Skeletal muscle tissue (tissue), 4 donors: ENCODE results near the gene GRID2IP. TPM values are rescaled to one million over a fixed set of nuclear protein-coding genes. Genes with fewer than 3 reads are reported as not detected.

ENCODE experiments used
- H3K27ac ChIP-seq: one replicate; pipeline ENCODE4 v1.7.0; 2013; ENCODE audit warnings: mild to moderate bottlenecking, low read depth, low read length, inconsistent platforms
- H3K27me3 ChIP-seq, 3 donors: one replicate each; pipeline ENCODE4 v1.7.0; 2013; ENCODE audit warnings: low read length in 3 of 3; ENCODE audit not compliant: control insufficient read depth in 3 of 3, insufficient read depth in 3 of 3
- H3K36me3 ChIP-seq, 3 donors: one replicate each; pipeline ENCODE4 v1.7.0; 2013; ENCODE audit warnings: low read length in 3 of 3; ENCODE audit not compliant: control insufficient read depth in 3 of 3, insufficient read depth in 3 of 3
- H3K4me1 ChIP-seq, 3 donors: one replicate each; pipeline ENCODE4 v1.7.0; 2013; ENCODE audit warnings: low read length in 3 of 3, mild to moderate bottlenecking in 3 of 3; ENCODE audit not compliant: control insufficient read depth in 3 of 3, insufficient read depth in 3 of 3
- H3K4me3 ChIP-seq, 3 donors: one replicate each; pipeline ENCODE4 v1.7.0; 2013; ENCODE audit warnings: low read length in 3 of 3
- H3K9ac ChIP-seq, 3 donors: one replicate each; pipeline ENCODE4 v1.7.0; 2013; ENCODE audit warnings: low read length in 3 of 3, mild to moderate bottlenecking in 3 of 3, moderate library complexity in 2 of 3, low read depth in 1 of 3
- H3K9me3 ChIP-seq, 3 donors: one replicate each; pipeline ENCODE4 v1.7.0; 2013; ENCODE audit warnings: low read length in 3 of 3; ENCODE audit not compliant: control insufficient read depth in 3 of 3
- total RNA-seq: library from RNA; depleted of rRNA; stranded (reverse); fragments of >200 nt; gene quantifications from one replicate; pipeline ENCODE4 v1.2.3, GENCODE V29; 2014
- donor health status: Osteomylitis.

GRID2IP gene
- total RNA-seq, 1 donor from 2014 or later: not detected

GRCh38 chr7:6495597-6496262, 55.5 kb downstream of the GRID2IP start:
- no peak overlapping the region for H3K27ac ChIP-seq
- H3K4me3 ChIP-seq: no peak overlapping the region
- no peaks in the 10 kb centered on the region for H3K36me3 ChIP-seq
- no peaks in the 10 kb centered on the region for H3K4me1 ChIP-seq
- H3K9me3 ChIP-seq: no peaks in the 10 kb centered on the region
- H3K27me3 ChIP-seq: no peaks in the 10 kb centered on the region
- H3K9ac ChIP-seq: no peak overlapping the region

- no peaks in the 10 kb centered on the region for H3K27me3 ChIP-seq
- H3K36me3 ChIP-seq: no peaks in the 10 kb centered on the region
- H3K9me3 ChIP-seq: no peaks in the 10 kb centered on the region
- H3K4me3 ChIP-seq: no peak overlapping the region
- no peaks in the 10 kb centered on the region for H3K4me1 ChIP-seq
- H3K9ac ChIP-seq: no peak overlapping the region
- H3K27ac ChIP-seq: no peak overlapping the region
Measured at GRCh38 chr7:6494365-6494764, 56.9 kb downstream of the GRID2IP start.

- Histone ChIP-seq H3K4me1 (no peaks in the 10 kb centered on the region), H3K27ac (no peak overlapping the region), H3K36me3 (no peaks in the 10 kb centered on the region), H3K9ac (no peak overlapping the region), H3K27me3 (no peaks in the 10 kb centered on the region), H3K9me3 (no peaks in the 10 kb centered on the region), H3K4me3 (no peak overlapping the region)
Measured at GRCh38 chr7:6491194-6491593, 60.1 kb downstream of the GRID2IP start.

GRCh38 chr7:6489612-6490011, 61.6 kb downstream of the GRID2IP start:
- Histone ChIP-seq H3K27me3 (no peaks in the 10 kb centered on the region), H3K36me3 (no peaks in the 10 kb centered on the region), H3K27ac (no peak overlapping the region), H3K4me3 (no peak overlapping the region), H3K9ac (no peak overlapping the region), H3K9me3 (no peaks in the 10 kb centered on the region), H3K4me1 (peaks cover under 1% of the 10 kb centered on the region in 3 donors)

- H3K4me3 ChIP-seq: no peak overlapping the region
- no peak overlapping the region for H3K9ac ChIP-seq
- H3K36me3 ChIP-seq: no peaks in the 10 kb centered on the region
- no peaks in the 10 kb centered on the region for H3K9me3 ChIP-seq
- no peak overlapping the region for H3K27ac ChIP-seq
- H3K27me3 ChIP-seq: no peaks in the 10 kb centered on the region
- peaks cover 6 to 13% (median 11%) of the 10 kb centered on the region in 3 donors for H3K4me1 ChIP-seq
Measured at GRCh38 chr7:6487184-6487545, 64.1 kb downstream of the GRID2IP start.

- Histone ChIP-seq H3K27ac (no peak overlapping the region), H3K9me3 (no peaks in the 10 kb centered on the region), H3K9ac (no peak overlapping the region), H3K4me3 (no peak overlapping the region), H3K27me3 (no peaks in the 10 kb centered on the region), H3K36me3 (peaks cover 0 to under 1% (median 0%) of the 10 kb centered on the region in 3 donors), H3K4me1 (peaks cover 6 to 15% (median 12%) of the 10 kb centered on the region in 3 donors)
Measured at GRCh38 chr7:6486438-6487183, 64.7 kb downstream of the GRID2IP start.

GRCh38 chr7:6482743-6483119, 68.5 kb downstream of the GRID2IP start:
- Histone ChIP-seq H3K36me3 (peaks cover 0 to 3% (median 0%) of the 10 kb centered on the region in 3 donors), H3K27ac (peak overlapping the region; percentile 83), H3K4me1 (peaks cover 18 to 32% (median 23%) of the 10 kb centered on the region in 3 donors), H3K4me3 (peak overlapping the region; percentile 87 to 93 (median 89)), H3K27me3 (no peaks in the 10 kb centered on the region), H3K9me3 (no peaks in the 10 kb centered on the region), H3K9ac (peak overlapping the region; percentile 77 to 89 (median 87))

GRCh38 chr7:6482307-6482706, 69.0 kb downstream of the GRID2IP start:
- H3K4me3 ChIP-seq: peak overlapping the region in 2 of 3 donors; percentile 12 to 16
- H3K4me1 ChIP-seq: peaks cover 18 to 35% (median 25%) of the 10 kb centered on the region in 3 donors
- H3K9me3 ChIP-seq: no peaks in the 10 kb centered on the region
- peaks cover 0 to 3% (median 0%) of the 10 kb centered on the region in 3 donors for H3K36me3 ChIP-seq
- no peaks in the 10 kb centered on the region for H3K27me3 ChIP-seq
- peak overlapping the region; percentile 77 to 89 (median 87) for H3K9ac ChIP-seq
- no peak overlapping the region for H3K27ac ChIP-seq

- Histone ChIP-seq H3K9me3 (no peaks in the 10 kb centered on the region), H3K27ac (no peak overlapping the region), H3K36me3 (peaks cover 0 to 3% (median 0%) of the 10 kb centered on the region in 3 donors), H3K4me3 (no peak overlapping the region), H3K27me3 (no peaks in the 10 kb centered on the region), H3K9ac (no peak overlapping the region), H3K4me1 (peaks cover 26 to 44% (median 34%) of the 10 kb centered on the region in 3 donors)
Measured at GRCh38 chr7:6481445-6481844, 69.8 kb downstream of the GRID2IP start.

- Histone ChIP-seq H3K27ac (peak overlapping the region; percentile 10), H3K27me3 (no peaks in the 10 kb centered on the region), H3K4me3 (peak overlapping the region in 1 of 3 donors; percentile 33), H3K4me1 (peaks cover 27 to 51% (median 42%) of the 10 kb centered on the region in 3 donors), H3K36me3 (peaks cover 0 to 3% (median 0%) of the 10 kb centered on the region in 3 donors), H3K9me3 (no peaks in the 10 kb centered on the region), H3K9ac (peak overlapping the region; percentile 2 to 10 (median 2))
Measured at GRCh38 chr7:6480323-6480660, 71.0 kb downstream of the GRID2IP start.
